Glomerular visceral epithelial cell (primary cell): ENCODE measurements around the gene SCN10A.

Experiments
- DNase-seq: peaks from one replicate; pipeline ENCODE4 v3.0.0-alpha.2; 2016; ENCODE audit errors: extremely low spot score

The SCN10A gene

GRCh38 chr3:38720465-38720864 lies 95.6 kb downstream of the SCN10A start:
- no peak for DNase-seq

- DNase-seq, result no peak
These were observed 98.4 kb downstream of the SCN10A start for GRCh38 chr3:38717355-38718240.

GRCh38 chr3:38713121-38713520 lies 102.9 kb downstream of the SCN10A start:
- DNase-seq, result no peak

- no peak for DNase-seq
These were observed 104.7 kb downstream of the SCN10A start for GRCh38 chr3:38711321-38711720.

GRCh38 chr3:38707730-38708129 lies 108.3 kb downstream of the SCN10A start:
- DNase-seq, result no peak

GRCh38 chr3:38706961-38707360 lies 109.1 kb downstream of the SCN10A start:
- DNase-seq, result no peak

GRCh38 chr3:38702231-38702630 lies 113.8 kb downstream of the SCN10A start:
- DNase-seq, result no peak

- no peak for DNase-seq
These were observed 117.3 kb downstream of the SCN10A start for GRCh38 chr3:38698760-38699159.

- DNase-seq, result no peak
These were observed 118.0 kb downstream of the SCN10A start for GRCh38 chr3:38698061-38698460.

- no peak for DNase-seq
These were observed 120.0 kb downstream of the SCN10A start for GRCh38 chr3:38696034-38696433.

GRCh38 chr3:38690185-38690584 lies 125.8 kb downstream of the SCN10A start:
- no peak for DNase-seq

- no peak for DNase-seq
These were observed 126.2 kb downstream of the SCN10A start for GRCh38 chr3:38689774-38690173.

GRCh38 chr3:38689346-38689745 lies 126.7 kb downstream of the SCN10A start:
- no peak for DNase-seq

GRCh38 chr3:38687321-38687720 lies 128.7 kb downstream of the SCN10A start:
- no peak for DNase-seq

GRCh38 chr3:38684546-38684945 lies 131.5 kb downstream of the SCN10A start:
- DNase-seq, result no peak

GRCh38 chr3:38669668-38670067 lies 146.3 kb downstream of the SCN10A start:
- DNase-seq, result no peak

GRCh38 chr3:38662544-38662943 lies 153.5 kb downstream of the SCN10A start:
- peak; percentile 39 for DNase-seq

- no peak for DNase-seq
These were observed 157.2 kb downstream of the SCN10A start for GRCh38 chr3:38658841-38659240.

GRCh38 chr3:38657369-38657768 lies 158.6 kb downstream of the SCN10A start:
- DNase-seq, result no peak

- DNase-seq, result peak; percentile 40
These were observed 160.2 kb downstream of the SCN10A start for GRCh38 chr3:38655708-38656300.

GRCh38 chr3:38653685-38654537 lies 162.1 kb downstream of the SCN10A start:
- no peak for DNase-seq

- no peak for DNase-seq
These were observed 163.1 kb downstream of the SCN10A start for GRCh38 chr3:38652934-38653333.
